OCI-LY1 (cell line): ENCODE measurements around the gene RASD1.

Experiments used
- H2AFZ ChIP-seq: fragments of 200-600 bp; sonication (generic), shearing (Covaris generic); 2 replicates; pipeline ENCODE4 v1.6.0; 2014; ENCODE audit warnings: antibody characterized with exemption, mild to moderate bottlenecking, low read length
- H3F3A ChIP-seq: fragments of 200-600 bp; sonication (generic), shearing (Covaris generic); 2 replicates; pipeline ENCODE4 v1.6.0; 2014; ENCODE audit warnings: mild to moderate bottlenecking, antibody characterized with exemption, low read length, moderate library complexity; ENCODE audit not compliant: insufficient read depth
- H3K27ac ChIP-seq: fragments of 200-600 bp; sonication (generic); 2 replicates; pipeline ENCODE4 v1.5.1; 2014; ENCODE audit warnings: low read length, mixed run types, mild to moderate bottlenecking, low read depth; ENCODE audit not compliant: poor library complexity, severe bottlenecking
- H3K27me3 ChIP-seq: fragments of 200-600 bp; sonication (generic); 2 replicates; pipeline ENCODE4 v1.6.0; 2014; ENCODE audit warnings: antibody characterized with exemption, mild to moderate bottlenecking, low read length, moderate library complexity; ENCODE audit not compliant: insufficient read depth
- H3K36me3 ChIP-seq: fragments of 200-600 bp; sonication (generic); 2 replicates; pipeline ENCODE4 v1.6.1; 2014; ENCODE audit warnings: mild to moderate bottlenecking, antibody characterized with exemption, low read length, moderate library complexity, mixed read lengths; ENCODE audit not compliant: insufficient read depth
- H3K4me1 ChIP-seq: fragments of 200-600 bp; sonication (generic); 2 replicates; pipeline ENCODE4 v1.5.1; 2014; ENCODE audit warnings: mild to moderate bottlenecking, low read length, moderate library complexity; ENCODE audit not compliant: insufficient read depth, severe bottlenecking
- H3K4me2 ChIP-seq: fragments of 200-600 bp; sonication (generic), shearing (Covaris generic); 2 replicates; pipeline ENCODE4 v1.6.1; 2014; ENCODE audit warnings: low read length
- H3K4me3 ChIP-seq: fragments of 200-600 bp; sonication (generic); 2 replicates; pipeline ENCODE4 v1.5.1; 2014; ENCODE audit warnings: low read length, low read depth, mild to moderate bottlenecking, mixed read lengths; ENCODE audit not compliant: poor library complexity, severe bottlenecking
- H3K79me2 ChIP-seq: fragments of 200-600 bp; shearing (Covaris generic); 2 replicates; pipeline ENCODE4 v1.6.1; 2016; ENCODE audit warnings: mixed run types, low read length, mixed read lengths; ENCODE audit not compliant: insufficient read depth
- H3K9ac ChIP-seq: fragments of 200-600 bp; sonication (generic), shearing (Covaris generic); 2 replicates; pipeline ENCODE4 v1.6.1; 2014; ENCODE audit warnings: mild to moderate bottlenecking, low read length, mixed read lengths
- H3K9me2 ChIP-seq: fragments of 200-600 bp; sonication (generic), shearing (Covaris generic); 2 replicates; pipeline ENCODE4 v1.6.1; 2014; ENCODE audit warnings: low read depth, mild to moderate bottlenecking, low read length, mixed read lengths
- H3K9me3 ChIP-seq: fragments of 200-600 bp; shearing (Covaris generic); 2 replicates; pipeline ENCODE4 v1.6.1; 2014; ENCODE audit warnings: low read length, mixed read lengths
- H4K20me1 ChIP-seq: fragments of 200-600 bp; sonication (generic), shearing (Covaris generic); 2 replicates; pipeline ENCODE4 v1.6.0; 2016; ENCODE audit warnings: mild to moderate bottlenecking, low read length; ENCODE audit not compliant: insufficient read depth
- CTCF ChIP-seq: fragments of 200-600 bp; sonication (generic), shearing (Covaris generic); IDR thresholded peaks from 2 replicates; pipeline ENCODE4 v1.5.1; 2017; ENCODE audit warnings: mild to moderate bottlenecking, antibody characterized with exemption, low read length, moderate library complexity, mixed read lengths
- EZH2 ChIP-seq: fragments of 200-600 bp; sonication (generic), shearing (Covaris generic); IDR thresholded peaks from 2 replicates; pipeline ENCODE4 v1.8.0; 2017; ENCODE audit warnings: borderline replicate concordance, mixed run types, mild to moderate bottlenecking, antibody characterized with exemption, low read length, moderate library complexity, mixed read lengths

Gene RASD1

GRCh38 chr17:17445925-17446665, 50.1 kb downstream of the RASD1 start:
- Histone ChIP-seq H3K27me3 (peaks cover under 1% of the 10 kb centered on the region; the same call in 1 of the 2 replicates), H3K9me3 (no peaks in the 10 kb centered on the region), H3K36me3 (no peaks in the 10 kb centered on the region), H4K20me1 (no peaks in the 10 kb centered on the region), H3K27ac (no peak overlapping the region), H3K4me1 (no peaks in the 10 kb centered on the region), H3F3A (no peaks in the 10 kb centered on the region), H3K4me2 (no peak overlapping the region), H3K9ac (no peak overlapping the region), H3K79me2 (no peaks in the 10 kb centered on the region), H2AFZ (no peak overlapping the region), H3K4me3 (no peak overlapping the region), H3K9me2 (no peaks in the 10 kb centered on the region)
- TF ChIP-seq CTCF, result no peak
- TF ChIP-seq EZH2, result no peak

GRCh38 chr17:17445296-17445924, 50.8 kb downstream of the RASD1 start:
- Histone ChIP-seq H3K27ac (no peak overlapping the region), H3K9me2 (no peaks in the 10 kb centered on the region), H3K36me3 (no peaks in the 10 kb centered on the region), H3K27me3 (no peaks in the 10 kb centered on the region; the same call in 1 of the 2 replicates), H3K9ac (no peak overlapping the region), H3K4me1 (no peaks in the 10 kb centered on the region), H3K4me2 (no peak overlapping the region), H3K79me2 (no peaks in the 10 kb centered on the region), H3K9me3 (no peaks in the 10 kb centered on the region), H3K4me3 (no peak overlapping the region), H4K20me1 (no peaks in the 10 kb centered on the region), H3F3A (no peaks in the 10 kb centered on the region), H2AFZ (no peak overlapping the region)
- TF ChIP-seq EZH2, result no peak
- TF ChIP-seq CTCF, result no peak
